ENCODE measurements around the gene HAPSTR1. TPM values are rescaled to one million over a fixed set of nuclear protein-coding genes. Genes with fewer than 3 reads are reported as not detected.

The HAPSTR1 gene
- total RNA-seq, 1 donor, result 93.4 TPM

GRCh38 chr16:9112844-9113186, 21.4 kb downstream of the HAPSTR1 start:
- Histone ChIP-seq H3K79me2 (ENCODE audit: insufficient read depth, low read length) (peaks cover 99% of the 10 kb centered on the region), H3K4me1 (ENCODE audit: insufficient read depth, low read length) (peaks cover 45% of the 10 kb centered on the region), H3K36me3 (ENCODE audit: insufficient read depth, low read length) (peaks cover 38% of the 10 kb centered on the region), H3K27me3 (ENCODE audit: insufficient read depth, low read length) (no peaks in the 10 kb centered on the region), H3K4me3 (ENCODE audit: insufficient read depth, low read length) (no peak overlapping the region), H3K9me3 (ENCODE audit: low read depth, low read length) (no peaks in the 10 kb centered on the region), H3K4me2 (ENCODE audit: insufficient read depth, low read length) (no peak overlapping the region), H4K20me1 (ENCODE audit: insufficient read depth, low read length) (peaks cover 97% of the 10 kb centered on the region), H3K27ac (ENCODE audit: low read depth, low read length) (peak overlapping the region; percentile 76), H2AFZ (ENCODE audit: low read length) (no peak overlapping the region)
- no peak for DNase-seq (ENCODE audit: insufficient read length, low spot score, missing footprints)
- TF ChIP-seq CTCF (IDR thresholded peaks at IDR 0.05; ENCODE audit: extremely low read depth, low read depth, low read length), result no peak

DNA sequence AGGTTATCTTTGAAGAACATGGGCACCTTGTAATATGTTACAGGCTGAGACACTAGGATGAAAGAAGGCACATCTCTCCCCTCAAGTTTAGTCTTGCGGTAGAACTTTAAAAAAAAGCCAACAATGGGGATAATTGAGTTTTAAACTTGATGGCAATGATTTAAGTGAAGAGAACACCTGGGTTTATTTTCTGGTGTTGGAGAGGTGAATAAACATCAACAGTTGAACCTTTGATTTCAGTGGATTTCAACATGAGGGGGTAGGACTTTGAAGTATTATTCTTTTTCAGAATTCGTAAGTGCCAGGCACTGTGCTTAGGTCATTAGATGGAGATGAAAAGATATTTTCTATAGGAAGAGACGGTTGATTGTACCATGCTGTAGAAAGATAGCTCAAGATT, 22.3 kb downstream of the HAPSTR1 start:
- peaks cover 99% of the 10 kb centered on the region for H3K79me2 ChIP-seq (ENCODE audit: insufficient read depth, low read length)
- peaks cover 91% of the 10 kb centered on the region for H4K20me1 ChIP-seq (ENCODE audit: insufficient read depth, low read length)
- H3K4me1 ChIP-seq (ENCODE audit: insufficient read depth, low read length), result peaks cover 49% of the 10 kb centered on the region
- H3K9me3 ChIP-seq (ENCODE audit: low read depth, low read length), result no peaks in the 10 kb centered on the region
- H3K4me3 ChIP-seq (ENCODE audit: insufficient read depth, low read length), result no peak overlapping the region
- no peak overlapping the region for H2AFZ ChIP-seq (ENCODE audit: low read length)
- H3K27me3 ChIP-seq (ENCODE audit: insufficient read depth, low read length), result no peaks in the 10 kb centered on the region
- no peak overlapping the region for H3K4me2 ChIP-seq (ENCODE audit: insufficient read depth, low read length)
- no peak for DNase-seq (ENCODE audit: insufficient read length, low spot score, missing footprints)
- H3K36me3 ChIP-seq (ENCODE audit: insufficient read depth, low read length), result peaks cover 36% of the 10 kb centered on the region
- H3K27ac ChIP-seq (ENCODE audit: low read depth, low read length), result peak overlapping the region; percentile 14
- TF ChIP-seq CTCF (IDR thresholded peaks at IDR 0.05; ENCODE audit: extremely low read depth, low read depth, low read length), result no peak

DNA sequence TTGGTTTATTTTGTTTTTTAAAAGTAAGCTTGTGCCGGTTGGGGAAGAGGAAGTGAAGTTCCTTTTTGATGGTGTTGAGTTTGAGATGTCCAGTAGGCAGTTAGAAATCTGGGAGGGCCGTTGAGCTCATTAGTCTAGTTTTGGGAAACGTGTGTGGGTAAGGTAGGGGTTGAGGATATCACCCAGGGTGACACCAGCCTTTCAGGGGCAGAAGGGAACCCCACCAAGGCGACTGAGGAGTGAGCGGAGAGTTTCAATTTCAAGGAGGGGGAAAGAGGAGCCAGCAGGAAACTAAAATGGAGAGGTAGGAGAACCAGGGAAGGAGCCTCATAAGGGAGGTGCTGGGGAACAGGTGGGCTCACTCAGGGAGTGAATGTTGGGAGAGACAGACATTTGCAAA, 22.7 kb downstream of the HAPSTR1 start:
- Histone ChIP-seq H3K4me3 (ENCODE audit: insufficient read depth, low read length) (no peak overlapping the region), H3K27me3 (ENCODE audit: insufficient read depth, low read length) (no peaks in the 10 kb centered on the region), H3K9me3 (ENCODE audit: low read depth, low read length) (no peaks in the 10 kb centered on the region), H2AFZ (ENCODE audit: low read length) (no peak overlapping the region), H3K27ac (ENCODE audit: low read depth, low read length) (peak overlapping the region; percentile 14), H4K20me1 (ENCODE audit: insufficient read depth, low read length) (peaks cover 91% of the 10 kb centered on the region), H3K4me2 (ENCODE audit: insufficient read depth, low read length) (no peak overlapping the region), H3K36me3 (ENCODE audit: insufficient read depth, low read length) (peaks cover 34% of the 10 kb centered on the region), H3K4me1 (ENCODE audit: insufficient read depth, low read length) (peaks cover 51% of the 10 kb centered on the region), H3K79me2 (ENCODE audit: insufficient read depth, low read length) (peaks cover 99% of the 10 kb centered on the region)
- TF ChIP-seq CTCF (IDR thresholded peaks at IDR 0.05; ENCODE audit: extremely low read depth, low read depth, low read length), result no peak
- DNase-seq (ENCODE audit: insufficient read length, low spot score, missing footprints), result no peak

DNA sequence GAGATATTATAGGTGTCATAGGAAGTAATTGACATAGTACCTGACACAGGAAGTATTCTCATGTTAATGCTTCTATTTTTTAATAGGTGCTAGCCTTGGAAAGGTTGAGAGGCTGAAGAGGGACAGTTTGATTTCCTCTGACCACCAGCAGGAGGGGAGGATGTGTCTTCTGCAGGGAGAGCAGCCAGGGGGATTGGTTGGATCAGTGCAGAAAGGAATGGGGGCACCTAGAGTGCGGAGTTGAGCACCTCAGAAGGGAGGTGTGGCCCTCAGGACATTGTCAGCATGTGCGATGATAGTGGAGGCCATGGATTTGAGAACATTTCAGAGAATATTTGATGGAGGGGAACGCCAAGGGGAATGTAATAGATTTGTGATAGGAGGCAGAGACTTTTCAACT, 23.4 kb downstream of the HAPSTR1 start:
- no peaks in the 10 kb centered on the region for H3K27me3 ChIP-seq (ENCODE audit: insufficient read depth, low read length)
- H3K79me2 ChIP-seq (ENCODE audit: insufficient read depth, low read length), result peaks cover 94% of the 10 kb centered on the region
- no peak overlapping the region for H2AFZ ChIP-seq (ENCODE audit: low read length)
- H4K20me1 ChIP-seq (ENCODE audit: insufficient read depth, low read length), result peaks cover 90% of the 10 kb centered on the region
- H3K4me2 ChIP-seq (ENCODE audit: insufficient read depth, low read length), result no peak overlapping the region
- no peak for TF ChIP-seq CTCF (IDR thresholded peaks at IDR 0.05; ENCODE audit: extremely low read depth, low read depth, low read length)
- H3K4me3 ChIP-seq (ENCODE audit: insufficient read depth, low read length), result no peak overlapping the region
- H3K27ac ChIP-seq (ENCODE audit: low read depth, low read length), result peak overlapping the region; percentile 13
- H3K36me3 ChIP-seq (ENCODE audit: insufficient read depth, low read length), result peaks cover 26% of the 10 kb centered on the region
- H3K9me3 ChIP-seq (ENCODE audit: low read depth, low read length), result no peaks in the 10 kb centered on the region
- no peak for DNase-seq (ENCODE audit: insufficient read length, low spot score, missing footprints)
- H3K4me1 ChIP-seq (ENCODE audit: insufficient read depth, low read length), result peaks cover 51% of the 10 kb centered on the region
